GM19468 (cell line): Measurements from ENCODE around the gene KDM5C.

Experiments used
- ATAC-seq: cut with Tn5 transposase; IDR thresholded peaks from one replicate; pipeline ENCODE4 v1.9.1; 2021; ENCODE audit warnings: mild to moderate bottlenecking, moderate library complexity, moderate number of reproducible peaks; ENCODE audit not compliant: unreplicated experiment; ENCODE audit errors: extremely low read depth

KDM5C gene

GRCh38 chrX:53224860-53225797 lies at the start of gene KDM5C:
KDM5C (minus strand) TSS chrX:53225207; CDS start chrX:53224889, 318 bp downstream.
- ATAC-seq: peak; percentile 34

- ATAC-seq: no peak
These were observed 47.9 kb upstream of the KDM5C start for GRCh38 chrX:53272808-53273337.

GRCh38 chrX:53269536-53270107 lies 44.6 kb upstream of the KDM5C start:
- ATAC-seq: no peak

- no peak for ATAC-seq
These were observed 43.2 kb upstream of the KDM5C start for GRCh38 chrX:53268173-53268572.

GRCh38 chrX:53266914-53267313 lies 41.9 kb upstream of the KDM5C start:
- ATAC-seq: no peak

GRCh38 chrX:53265771-53266574 lies 41.0 kb upstream of the KDM5C start:
- ATAC-seq: no peak

- no peak for ATAC-seq
These were observed 38.6 kb upstream of the KDM5C start for GRCh38 chrX:53263597-53264094.

- ATAC-seq: no peak
These were observed 37.9 kb upstream of the KDM5C start for GRCh38 chrX:53262918-53263394.

- ATAC-seq: no peak
These were observed 37.3 kb upstream of the KDM5C start for GRCh38 chrX:53262189-53262917.

GRCh38 chrX:53261355-53261972 lies 36.5 kb upstream of the KDM5C start:
- no peak for ATAC-seq

GRCh38 chrX:53260836-53261235 lies 35.8 kb upstream of the KDM5C start:
- ATAC-seq: no peak

- ATAC-seq: no peak
These were observed 32.8 kb upstream of the KDM5C start for GRCh38 chrX:53257670-53258423.

- ATAC-seq: no peak
These were observed 32.2 kb upstream of the KDM5C start for GRCh38 chrX:53257166-53257565.

- ATAC-seq: no peak
These were observed 31.5 kb upstream of the KDM5C start for GRCh38 chrX:53256446-53257041.

- ATAC-seq: no peak
These were observed 30.8 kb upstream of the KDM5C start for GRCh38 chrX:53255738-53256191.

GRCh38 chrX:53254570-53255461 lies 29.8 kb upstream of the KDM5C start:
- ATAC-seq: no peak
